IPS DF 4.7 (cell line): ENCODE measurements around the gene FMN2.
"Not testable (repeated sequence)": the region's sequence is repeated elsewhere in the genome, so short reads cannot be mapped to it uniquely, and the experiment has no call there.

Experiments
- DNase-seq: peaks from one replicate; pipeline ENCODE4 v3.0.0-alpha.2; 2013; ENCODE audit warnings: low spot score; ENCODE audit errors: extremely low read depth

Gene FMN2

GRCh38 chr1:240310226-240310925 is 218.7 kb downstream of the FMN2 start:
- DNase-seq: no peak

DNA sequence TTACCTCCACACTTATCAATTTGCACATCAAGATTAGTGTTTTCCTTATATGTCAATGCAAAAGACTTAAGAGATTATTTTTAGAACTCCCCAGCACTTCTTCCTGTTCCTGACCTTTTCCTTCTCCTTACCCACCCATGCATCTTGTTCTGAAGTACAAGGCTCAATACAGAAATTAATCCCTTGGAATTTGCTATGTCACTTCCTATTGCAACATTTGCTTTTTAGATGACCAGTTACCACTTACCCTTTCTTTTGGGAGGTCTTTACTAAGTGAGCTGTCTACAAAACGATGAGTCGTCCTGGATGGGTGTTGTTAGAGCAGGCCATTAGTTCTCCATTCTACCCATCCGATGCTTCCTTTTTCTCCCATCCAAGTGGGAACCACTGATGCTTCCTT is 221.2 kb downstream of the FMN2 start:
- DNase-seq: no peak

- DNase-seq: no peak
These were observed 223.4 kb downstream of the FMN2 start for GRCh38 chr1:240314845-240315801.

GRCh38 chr1:240319998-240320397 is 228.3 kb downstream of the FMN2 start:
- DNase-seq: no peak

- no peak for DNase-seq
These were observed 229.0 kb downstream of the FMN2 start for GRCh38 chr1:240320659-240321058.

GRCh38 chr1:240322943-240323342 is 231.3 kb downstream of the FMN2 start:
- no peak for DNase-seq

- not testable (repeated sequence) for DNase-seq
These were observed 236.7 kb downstream of the FMN2 start for GRCh38 chr1:240328382-240328781.

DNA sequence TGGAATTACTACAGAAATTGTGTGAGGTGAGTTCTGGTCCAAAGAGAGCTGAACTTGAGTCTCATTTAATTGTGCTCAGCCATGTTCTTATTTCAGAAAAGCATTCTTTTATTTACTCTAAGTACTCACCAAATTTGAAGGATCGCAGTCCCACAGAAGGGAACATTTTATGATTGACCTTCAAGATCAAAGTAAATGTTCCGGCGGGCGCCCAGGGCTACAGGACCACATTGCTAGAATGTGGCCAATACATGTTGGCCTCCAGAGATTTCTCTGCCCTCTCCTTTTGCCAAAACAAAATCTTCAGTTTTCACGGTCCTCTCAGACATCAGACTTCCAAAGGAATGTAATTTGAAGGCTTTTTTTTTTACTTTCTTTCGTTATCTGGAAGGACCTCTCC is 237.8 kb downstream of the FMN2 start:
- no peak for DNase-seq

DNA sequence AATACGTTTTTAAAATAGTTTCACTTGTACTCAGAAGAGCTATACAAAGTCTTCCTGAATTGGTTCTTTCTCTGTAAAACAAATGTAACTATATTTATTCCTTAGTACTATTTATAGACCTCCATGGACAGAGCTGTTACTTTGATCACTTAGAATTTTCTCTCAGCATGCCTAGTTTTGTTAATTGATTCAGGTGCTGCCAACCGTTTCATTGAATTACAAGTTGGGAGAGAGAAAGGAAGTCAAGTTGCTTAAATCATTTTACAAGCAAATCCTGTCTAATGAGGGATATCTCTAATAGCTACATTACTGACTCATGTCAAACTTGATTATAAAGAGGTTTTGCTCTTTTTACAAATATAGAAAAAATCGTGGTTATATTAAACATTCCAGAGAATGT is 241.0 kb downstream of the FMN2 start:
- no peak for DNase-seq

DNA sequence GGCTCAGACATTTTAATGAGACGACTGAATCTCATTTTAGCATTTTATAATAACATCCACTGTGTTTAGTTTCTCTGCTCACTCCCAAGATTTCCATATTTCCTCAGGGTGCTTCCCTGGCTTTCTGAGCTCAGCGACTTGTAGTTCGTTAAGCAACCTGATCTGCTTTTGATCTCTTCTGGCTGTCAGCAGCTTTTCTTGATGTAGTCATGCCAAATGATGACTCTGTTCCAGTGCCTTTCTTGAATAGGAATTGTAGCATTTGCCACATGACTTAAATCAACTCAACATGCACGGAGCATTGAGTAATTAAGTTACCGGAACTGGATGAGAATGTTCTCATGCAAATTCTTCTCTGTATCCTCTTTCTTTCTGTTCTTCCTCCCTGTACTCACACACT is 246.1 kb downstream of the FMN2 start:
- DNase-seq: no peak

- no peak for DNase-seq
These were observed 247.2 kb downstream of the FMN2 start for GRCh38 chr1:240338837-240339236.

DNA sequence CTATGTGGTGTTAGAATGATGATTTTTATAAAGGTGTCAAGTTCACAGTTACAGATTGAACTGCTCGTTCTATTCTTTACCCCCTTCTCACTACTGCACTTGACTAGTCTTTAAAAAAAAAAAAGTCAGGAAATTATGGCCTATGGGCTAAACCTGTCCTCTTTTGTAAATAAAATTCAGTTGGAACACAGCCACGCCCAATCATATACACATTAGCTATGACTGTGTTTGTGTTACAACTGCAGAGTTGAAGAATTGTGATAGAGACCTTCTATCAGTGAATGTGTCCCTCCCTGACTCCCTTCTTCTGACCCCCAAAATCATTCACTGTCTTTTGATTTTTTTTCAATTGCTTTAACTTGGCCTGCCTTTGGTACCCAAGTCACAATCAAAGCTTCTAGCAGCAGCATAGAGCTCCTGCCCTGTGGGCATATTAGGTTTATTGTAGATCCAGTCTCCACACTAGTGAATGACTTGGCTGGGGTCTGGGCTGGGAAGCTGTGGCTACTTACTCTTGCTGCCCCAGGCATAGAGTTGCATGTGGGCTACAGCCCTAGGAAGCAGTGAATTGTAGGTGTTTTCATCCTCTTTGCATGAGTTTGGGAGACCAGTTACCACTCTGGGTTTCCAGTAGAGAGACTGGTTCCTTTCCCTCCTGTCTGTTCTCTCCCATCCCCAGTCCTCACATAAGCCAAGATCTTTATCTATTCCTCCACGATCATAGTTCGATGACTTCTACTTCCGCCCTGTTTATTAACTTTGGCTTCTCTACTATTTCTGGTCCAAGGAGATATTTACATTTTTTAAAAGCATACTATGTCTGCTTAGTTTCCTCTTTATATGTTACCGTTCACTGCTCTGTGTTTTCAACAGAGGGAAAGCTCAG is 249.9 kb downstream of the FMN2 start:
- no peak for DNase-seq

- DNase-seq: no peak
These were observed 250.6 kb downstream of the FMN2 start for GRCh38 chr1:240342251-240342625.

DNA sequence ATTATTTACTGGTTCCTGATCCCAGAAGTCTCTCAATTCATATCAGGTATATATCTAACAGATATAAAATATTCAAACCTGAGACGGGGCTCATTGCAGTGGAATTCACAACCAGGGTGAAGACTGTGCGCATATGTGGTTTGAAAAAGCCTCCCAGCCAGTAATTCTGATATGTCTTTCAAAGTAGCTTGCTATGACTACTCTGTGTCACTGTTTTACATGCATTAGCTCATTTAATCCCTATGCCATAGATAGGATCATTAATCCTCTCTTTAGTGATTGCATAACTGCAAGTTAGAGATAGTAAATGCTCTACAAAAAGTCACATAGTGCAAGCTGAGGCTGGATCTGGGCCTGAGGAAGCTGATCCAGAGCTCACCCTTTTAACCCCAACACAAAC is 251.4 kb downstream of the FMN2 start:
- DNase-seq: no peak

DNA sequence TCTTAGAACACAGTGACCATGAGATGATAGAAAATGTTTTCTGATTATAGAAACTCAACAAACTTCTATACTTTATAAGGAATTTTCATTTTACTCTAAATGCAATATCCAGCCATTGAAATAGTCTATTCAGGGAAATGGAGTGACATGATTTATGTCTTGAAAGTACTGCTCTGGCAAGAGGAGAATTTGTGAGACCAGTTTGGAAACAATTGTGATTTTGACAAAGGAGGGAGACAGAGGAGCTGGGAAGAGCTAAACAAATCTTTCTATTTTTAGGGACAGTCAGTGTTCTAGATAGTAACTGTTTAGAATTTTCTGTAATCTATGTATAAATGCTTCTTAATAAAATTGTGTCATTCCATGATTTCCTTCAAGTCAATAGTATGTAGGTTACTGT is 252.3 kb downstream of the FMN2 start:
- no peak for DNase-seq

DNA sequence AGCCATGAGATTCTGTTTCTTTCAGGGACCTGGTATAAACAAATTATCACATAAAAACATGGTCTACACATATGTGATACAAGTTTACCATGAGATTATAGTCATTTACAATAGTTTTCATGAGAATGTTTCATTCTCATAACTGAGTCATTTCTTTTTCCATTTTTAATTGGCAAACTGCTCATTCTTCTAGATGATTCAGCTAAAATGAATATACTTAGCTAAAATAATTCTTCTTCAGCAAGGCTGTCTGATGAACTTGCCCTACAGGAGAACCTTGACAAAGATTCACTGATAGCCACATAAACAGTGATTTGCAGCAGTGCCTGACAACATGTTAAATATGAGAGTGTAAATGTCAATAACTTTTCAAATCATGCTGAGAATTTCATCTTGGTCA is 253.2 kb downstream of the FMN2 start:
- no peak for DNase-seq

- no peak for DNase-seq
These were observed 258.0 kb downstream of the FMN2 start for GRCh38 chr1:240349695-240350094.

- no peak for DNase-seq
These were observed 259.2 kb downstream of the FMN2 start for GRCh38 chr1:240350910-240351331.

DNA sequence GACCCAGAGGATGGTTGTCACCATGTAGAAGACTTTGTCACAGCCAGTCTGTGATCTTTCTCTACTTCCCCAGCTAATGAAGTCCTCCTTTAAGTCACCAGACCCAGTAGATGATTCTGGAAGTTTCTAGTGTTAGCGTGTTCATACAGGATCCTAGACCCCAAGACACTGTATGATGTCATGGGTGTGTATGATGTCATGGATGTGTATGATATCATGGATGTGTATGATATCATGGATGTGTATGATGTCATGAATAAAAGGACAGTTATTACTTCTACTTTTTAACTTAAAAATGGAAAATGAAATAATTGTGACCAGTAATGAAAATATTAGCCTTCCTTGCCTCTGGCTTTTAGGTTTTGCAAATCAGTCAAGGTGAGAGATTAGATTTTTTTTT is 260.0 kb downstream of the FMN2 start:
- DNase-seq: no peak

GRCh38 chr1:240352769-240353168 is 261.1 kb downstream of the FMN2 start:
- DNase-seq: no peak

- no peak for DNase-seq
These were observed 264.9 kb downstream of the FMN2 start for GRCh38 chr1:240356568-240356967.

DNA sequence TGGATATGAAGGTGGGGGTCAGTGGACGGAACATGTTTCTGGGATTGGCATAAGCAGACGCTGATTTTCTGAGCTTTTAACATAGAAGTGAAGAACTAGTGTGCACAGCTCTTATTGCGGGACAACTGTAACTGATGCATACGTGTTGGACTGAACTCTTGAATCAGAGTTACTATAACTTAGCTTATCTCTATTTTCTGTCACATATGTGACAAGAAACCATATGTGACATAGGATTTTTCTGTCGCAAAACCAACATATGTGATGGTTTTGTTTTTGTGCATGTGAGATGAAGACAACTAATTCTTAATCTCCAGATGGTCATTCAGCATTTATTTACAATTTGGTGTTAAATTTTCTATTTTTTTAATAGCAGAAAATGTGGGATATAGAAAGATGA is 270.4 kb downstream of the FMN2 start:
- DNase-seq: no peak
